ENCODE results near the gene CRADD. TPM values are rescaled to one million over a fixed set of nuclear protein-coding genes. Genes with fewer than 3 reads are reported as not detected.

CRADD gene
- total and polyA plus RNA-seq, 2 experiments from 2014 or later, result 18.6 to 21.5 TPM

DNA sequence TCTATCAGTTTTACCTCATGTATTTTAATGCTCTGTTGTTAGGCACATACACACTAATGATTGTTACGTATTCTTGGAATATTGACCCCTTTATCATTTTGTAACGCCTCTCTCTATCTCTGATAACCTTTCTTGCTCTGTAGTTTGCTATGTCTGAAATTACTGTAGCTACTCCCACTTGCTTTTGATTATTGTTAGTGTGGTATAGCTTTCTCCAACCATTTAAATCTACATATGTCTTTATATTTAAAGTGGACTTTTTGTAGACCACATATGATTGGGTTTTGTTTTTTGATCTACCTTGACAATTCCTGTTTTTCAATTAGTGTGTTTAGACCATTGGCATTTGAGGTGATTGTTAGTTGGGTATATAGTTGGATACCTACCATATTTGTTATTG is 43.4 kb downstream of the CRADD start:
- H3K79me2 ChIP-seq (ENCODE audit: insufficient read depth), result 0 out of 2 replicates have a peak, but pooled peaks cover 7% of the 10 kb centered on the region
- H3K4me3 ChIP-seq, result no peak overlapping the region
- H2AFZ ChIP-seq, result no peak overlapping the region
- no peaks in the 10 kb centered on the region for H3K9me2 ChIP-seq (ENCODE audit: insufficient read depth)
- no peak overlapping the region for H3K4me2 ChIP-seq (ENCODE audit: unreplicated experiment)
- H3K27ac ChIP-seq, result no peak overlapping the region
- H3K4me1 ChIP-seq (ENCODE audit: insufficient read depth), result no peaks in the 10 kb centered on the region
- no peaks in the 10 kb centered on the region for H4K20me1 ChIP-seq (ENCODE audit: insufficient read depth)
- no peaks in the 10 kb centered on the region for H3K9me3 ChIP-seq (ENCODE audit: low read depth)
- H3F3A ChIP-seq (ENCODE audit: insufficient read depth), result peaks cover 22% of the 10 kb centered on the region
- TF ChIP-seq EZH2phosphoT487 (IDR thresholded peaks at IDR 0.05; ENCODE audit: insufficient read depth, low read depth) (no peak), EZH2 (IDR thresholded peaks at IDR 0.05; ENCODE audit: insufficient read depth, poor library complexity, severe bottlenecking) (no peak)
- H3K9ac ChIP-seq, result no peak overlapping the region
- in situ Hi-C loops (cut with MboI), result no loop called here
- H3K27me3 ChIP-seq (replicated peaks; ENCODE audit: insufficient read depth), result no peaks in the 10 kb centered on the region
- 98% methylated on average over 2 of the region's 2 CpGs for WGBS, 2 experiments (ENCODE audit: low coverage in 1 of 2, low lambda C conversion rate in 2 of 2, missing lambda C conversion rate in 2 of 2)
- DNase-seq, result no peak
- no peaks in the 10 kb centered on the region for H3K36me3 ChIP-seq (ENCODE audit: low read depth)

DNA sequence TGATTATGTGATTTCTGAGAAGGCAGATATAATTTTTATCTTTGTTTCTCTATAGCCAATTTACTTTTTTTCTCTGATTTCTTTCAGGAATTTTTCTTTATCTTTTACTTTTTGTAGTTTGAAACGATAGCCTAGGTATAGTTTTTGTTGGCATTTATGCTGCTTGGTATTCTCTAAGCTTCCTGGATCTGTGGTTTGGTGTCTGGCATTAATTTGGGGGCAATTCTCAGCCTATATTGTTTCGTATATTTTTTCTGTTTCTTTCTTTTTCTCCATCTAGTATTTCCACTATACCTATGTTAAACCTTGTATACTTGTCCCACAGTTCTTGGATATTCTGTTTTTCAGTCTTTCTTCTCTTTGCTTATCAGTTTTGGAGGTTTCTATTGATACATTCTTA is 45.0 kb downstream of the CRADD start:
- H3K36me3 ChIP-seq (ENCODE audit: low read depth), result no peaks in the 10 kb centered on the region
- H3K9ac ChIP-seq, result no peak overlapping the region
- 94 to 95% methylated on average over 2 of the region's 2 CpGs for WGBS, 2 experiments (ENCODE audit: low coverage in 1 of 2, low lambda C conversion rate in 2 of 2, missing lambda C conversion rate in 2 of 2)

DNA sequence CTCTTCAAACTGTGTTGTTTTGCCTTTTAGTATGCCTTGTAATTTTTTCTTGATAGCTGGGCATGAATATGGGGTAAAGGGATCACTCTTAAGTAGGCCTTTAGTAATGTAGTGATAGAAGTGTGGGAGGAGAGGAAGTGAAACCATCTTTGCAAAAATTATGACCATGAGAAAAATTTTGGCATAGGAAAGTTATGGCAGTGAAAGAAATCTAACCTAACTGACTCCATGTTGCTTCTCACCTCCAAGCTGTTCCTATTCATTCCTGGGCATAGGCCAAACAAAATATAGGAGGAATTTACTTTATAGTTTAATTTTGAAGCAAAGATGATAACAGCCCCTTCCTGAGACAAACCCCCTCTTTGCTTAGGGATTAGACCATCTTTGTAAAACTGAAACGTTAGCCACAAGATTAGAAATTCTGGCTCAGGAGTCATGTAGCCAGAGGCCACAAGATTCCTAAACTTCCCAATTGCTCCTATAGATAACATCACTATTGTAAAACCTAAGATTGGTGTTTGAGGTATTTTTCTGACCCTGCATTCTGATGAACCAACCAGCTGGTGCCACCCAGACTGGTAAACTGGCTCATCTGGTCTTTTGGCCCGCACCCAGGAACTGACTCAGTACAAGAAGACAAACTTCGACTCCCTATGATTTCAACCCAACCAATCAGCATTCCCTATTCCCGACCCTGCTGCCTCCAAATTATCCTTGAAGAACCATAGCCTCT is 45.8 kb downstream of the CRADD start:
- TF ChIP-seq EZH2 (IDR thresholded peaks at IDR 0.05; ENCODE audit: insufficient read depth, poor library complexity, severe bottlenecking), result no peak
- no peak for TF ChIP-seq EZH2phosphoT487 (IDR thresholded peaks at IDR 0.05; ENCODE audit: insufficient read depth, low read depth)
- peak overlapping the region; percentile 5 for H3K4me2 ChIP-seq (ENCODE audit: unreplicated experiment)
- peak overlapping the region; percentile 57 for H3K27ac ChIP-seq
- no peaks in the 10 kb centered on the region for H3K4me1 ChIP-seq (ENCODE audit: insufficient read depth)
- no peaks in the 10 kb centered on the region for H3K9me2 ChIP-seq (ENCODE audit: insufficient read depth)
- peaks cover 22% of the 10 kb centered on the region for H3F3A ChIP-seq (ENCODE audit: insufficient read depth)
- H3K27me3 ChIP-seq (replicated peaks; ENCODE audit: insufficient read depth), result no peaks in the 10 kb centered on the region
- H3K36me3 ChIP-seq (ENCODE audit: low read depth), result no peaks in the 10 kb centered on the region
- H2AFZ ChIP-seq, result peak overlapping the region; percentile 25
- H3K9ac ChIP-seq, result no peak overlapping the region
- peak; percentile 79 for DNase-seq
- H3K79me2 ChIP-seq (ENCODE audit: insufficient read depth), result 0 out of 2 replicates have a peak, but pooled peaks cover 7% of the 10 kb centered on the region
- in situ Hi-C loops (cut with MboI), result no loop called here
- H4K20me1 ChIP-seq (ENCODE audit: insufficient read depth), result no peaks in the 10 kb centered on the region
- no peaks in the 10 kb centered on the region for H3K9me3 ChIP-seq (ENCODE audit: low read depth)
- H3K4me3 ChIP-seq, result 0 out of 2 replicates have a peak overlapping the region, but pooled peaks have one; percentile 27
- WGBS, 2 experiments (ENCODE audit: low coverage in 1 of 2, low lambda C conversion rate in 2 of 2, missing lambda C conversion rate in 2 of 2), result 34 to 40% methylated on average over 4 of the region's 4 CpGs

More for the DNA sequence above, 45.0 kb downstream of the CRADD start:
- Histone ChIP-seq H3K27me3 (replicated peaks; ENCODE audit: insufficient read depth) (no peaks in the 10 kb centered on the region), H3K4me2 (ENCODE audit: unreplicated experiment) (no peak overlapping the region), H4K20me1 (ENCODE audit: insufficient read depth) (no peaks in the 10 kb centered on the region), H3F3A (ENCODE audit: insufficient read depth) (peaks cover 22% of the 10 kb centered on the region), H3K4me1 (ENCODE audit: insufficient read depth) (no peaks in the 10 kb centered on the region), H3K4me3 (no peak overlapping the region), H2AFZ (no peak overlapping the region), H3K27ac (no peak overlapping the region), H3K79me2 (ENCODE audit: insufficient read depth) (0 out of 2 replicates have a peak, but pooled peaks cover 7% of the 10 kb centered on the region), H3K9me3 (ENCODE audit: low read depth) (no peaks in the 10 kb centered on the region), H3K9me2 (ENCODE audit: insufficient read depth) (no peaks in the 10 kb centered on the region)
- in situ Hi-C loops (cut with MboI), result no loop called here
- no peak for DNase-seq
- no peak for TF ChIP-seq EZH2phosphoT487 (IDR thresholded peaks at IDR 0.05; ENCODE audit: insufficient read depth, low read depth)

DNA sequence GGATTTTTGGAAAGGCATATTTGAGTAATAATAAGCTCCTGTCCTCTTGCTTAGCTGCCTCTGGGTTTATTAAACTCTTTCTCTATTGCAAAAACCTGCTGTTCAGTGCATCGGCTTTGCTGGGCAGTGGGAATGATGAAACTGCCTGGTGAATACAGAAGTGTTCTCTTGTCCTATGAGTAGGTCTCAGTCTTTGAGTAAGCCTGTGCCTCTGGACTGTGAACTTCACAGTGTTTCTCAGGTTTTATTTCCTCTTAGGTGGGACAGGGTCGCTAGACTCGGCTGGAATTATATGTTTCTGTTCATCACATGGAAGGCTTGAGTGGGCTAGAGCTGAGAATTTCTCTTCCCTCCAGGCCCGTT is 46.4 kb downstream of the CRADD start:
- Histone ChIP-seq H3K27me3 (replicated peaks; ENCODE audit: insufficient read depth) (no peaks in the 10 kb centered on the region), H3K4me3 (peak overlapping the region; percentile 27; the same call in 1 of the 2 replicates), H3K9me3 (ENCODE audit: low read depth) (no peaks in the 10 kb centered on the region), H3K27ac (peak overlapping the region; percentile 57), H3K79me2 (ENCODE audit: insufficient read depth) (0 out of 2 replicates have a peak, but pooled peaks cover 7% of the 10 kb centered on the region), H3K4me1 (ENCODE audit: insufficient read depth) (no peaks in the 10 kb centered on the region), H3K4me2 (ENCODE audit: unreplicated experiment) (peak overlapping the region; percentile 5), H3F3A (ENCODE audit: insufficient read depth) (peaks cover 22% of the 10 kb centered on the region), H3K9me2 (ENCODE audit: insufficient read depth) (no peaks in the 10 kb centered on the region), H3K9ac (peak overlapping the region; percentile 5; the same call in 1 of the 2 replicates), H3K36me3 (ENCODE audit: low read depth) (no peaks in the 10 kb centered on the region), H4K20me1 (ENCODE audit: insufficient read depth) (no peaks in the 10 kb centered on the region), H2AFZ (peak overlapping the region; percentile 25)
- no peak for TF ChIP-seq EZH2phosphoT487 (IDR thresholded peaks at IDR 0.05; ENCODE audit: insufficient read depth, low read depth)
- TF ChIP-seq EZH2 (IDR thresholded peaks at IDR 0.05; ENCODE audit: insufficient read depth, poor library complexity, severe bottlenecking), result no peak
- in situ Hi-C loops (cut with MboI), result no loop called here
- no peak for DNase-seq
- 78 to 84% methylated on average over 4 of the region's 4 CpGs for WGBS, 2 experiments (ENCODE audit: low coverage in 1 of 2, low lambda C conversion rate in 2 of 2, missing lambda C conversion rate in 2 of 2)

Measured in GM23248 (cell line).